Right lobe of liver (tissue), 6 donors: ENCODE measurements around the gene LDLRAD4. TPM values are rescaled to one million over a fixed set of nuclear protein-coding genes. Genes with fewer than 3 reads are reported as not detected.
"Not testable (repeated sequence)": the region's sequence is repeated elsewhere in the genome, so short reads cannot be mapped to it uniquely, and the experiment has no call there.

Experiments used
- ATAC-seq, 4 donors: fragments of 200-7000 bp; cut with Tn5 transposase; one replicate each; pipeline ENCODE4 v1.9.1; 2020; ENCODE audit warnings: mild to moderate bottlenecking in 4 of 4, moderate library complexity in 4 of 4
- DNase-seq, 3 donors: peaks; one replicate each; pipeline ENCODE4 v3.0.0-alpha.2; 2020
- H3K27ac ChIP-seq, 3 donors: fragments of 200-600 bp; one replicate each; pipeline ENCODE4 v1.8.0; 2022
- H3K27me3 ChIP-seq, 2 donors: fragments of 200-600 bp; one replicate each; pipeline ENCODE4 v1.8.0; 2022
- H3K36me3 ChIP-seq, 4 donors: fragments of 200-600 bp; sonication (generic) in 1 of 4; one replicate each; pipeline versions ENCODE4 v1.5.1 to v1.8.0; 2017 to 2022; ENCODE audit warnings: control low read depth in 1 of 4
- H3K4me1 ChIP-seq, 4 donors: fragments of 200-600 bp; sonication (generic) in 1 of 4; one replicate each; pipeline versions ENCODE4 v1.5.1 to v1.8.0; 2017 to 2022; ENCODE audit warnings: control low read depth in 1 of 4
- H3K4me3 ChIP-seq, 3 donors: fragments of 200-600 bp; one replicate each; pipeline ENCODE4 v1.8.0; 2022
- H3K9me3 ChIP-seq, 4 donors: fragments of 200-600 bp; sonication (generic) in 1 of 4; one replicate each; pipeline versions ENCODE4 v1.5.1 to v1.8.0; 2017 to 2022; ENCODE audit warnings: control low read depth in 1 of 4
- CTCF ChIP-seq, 4 donors: fragments of 200-600 bp in 3 of 4; fragments of 450-650 bp in 1 of 4; IDR thresholded peaks; one replicate each; pipeline versions ENCODE4 v1.5.1 to v1.8.0; 2016 to 2022; ENCODE audit warnings: antibody characterized with exemption in 4 of 4, mild to moderate bottlenecking in 2 of 4
- POLR2A ChIP-seq: fragments of 450-650 bp; IDR thresholded peaks from one replicate; pipeline ENCODE4 v1.6.1; 2017; ENCODE audit warnings: antibody characterized with exemption, mild to moderate bottlenecking
- WGBS: methylation state at CpG from one replicate; pipeline ENCODE4 v1.1.6; 2018; ENCODE audit warnings: low coverage, low lambda C conversion rate; ENCODE audit not compliant: insufficient coverage; ENCODE audit errors: missing lambda C conversion rate; 5-methylcytosine and 5-hydroxymethylcytosine counted together
- intact Hi-C, 2 donors: fragments of 100-400 bp; cut with DNase I; formaldehyde crosslinking; loops; one replicate each; pipeline versions ENCODE4 v1.11.2 to v1.14.1; 2022
- total RNA-seq, 6 experiments: library from RNA; depleted of rRNA in 2 of 6; stranded (reverse); fragments of >200 nt in 2 of 6; fragmentation: NEBNext Ultra II Directional in 3 of 6; extraction: Animal tissue kit (Norgen Biotek cat#: 25700) in 3 of 6; gene quantifications; one replicate each; pipeline versions ENCODE4 v1.1.0 to v1.2.4, GENCODE V29; 2016 to 2023
- donor health status: DM: no; HTN: yes; CAD: no.
- donor health status: DM: no; HTN: no; CAD: no.
- donor health status: DM: no; HTN: no; CAD: no.
- donor health status: DM: no; HTN: yes; CAD: no.
- donor health status: DM: no; HTN: yes; CAD: no.

LDLRAD4 gene
- total RNA-seq, 6 experiments from 2014 or later: 10.6 to 66.4 (median 18.7) TPM

GRCh38 chr18:13338318-13338717 is 119.8 kb downstream of the LDLRAD4 start:
- ATAC-seq: peak; percentile 94 to 98 (median 96)
- H3K4me3 ChIP-seq: peak overlapping the region in 2 of 3 donors; percentile 47 to 48
- peaks cover 0 to 14% (median 3%) of the 10 kb centered on the region in 4 donors for H3K4me1 ChIP-seq
- H3K9me3 ChIP-seq: no peaks in the 10 kb centered on the region
- H3K27ac ChIP-seq: peak overlapping the region; percentile 31 to 83 (median 75)
- intact Hi-C loops: no loop called here
- peak in 1 of 3 donors; percentile 66 for DNase-seq
- TF ChIP-seq CTCF (IDR thresholded peaks at IDR 0.05) (no peak), POLR2A (peak; percentile 19)
- 14% methylated on average over 2 of the region's 2 CpGs for WGBS
- H3K36me3 ChIP-seq: no peaks in the 10 kb centered on the region
- no peaks in the 10 kb centered on the region for H3K27me3 ChIP-seq

GRCh38 chr18:13339653-13340052 is 121.1 kb downstream of the LDLRAD4 start:
- intact Hi-C loops: no loop called here
- WGBS: 14% methylated on average over 1 of the region's 1 CpG
- Histone ChIP-seq H3K4me3 (peak overlapping the region in 2 of 3 donors; percentile 47 to 48), H3K9me3 (no peaks in the 10 kb centered on the region), H3K36me3 (no peaks in the 10 kb centered on the region), H3K27ac (peak overlapping the region in 2 of 3 donors; percentile 75 to 83), H3K4me1 (peaks cover 0 to 14% (median 3%) of the 10 kb centered on the region in 4 donors), H3K27me3 (no peaks in the 10 kb centered on the region)
- ATAC-seq (no peak), DNase-seq (no peak)
- no peak for TF ChIP-seq POLR2A
- no peak for TF ChIP-seq CTCF (IDR thresholded peaks at IDR 0.05)

- H3K4me3 ChIP-seq, intact Hi-C loops, H3K27me3 ChIP-seq, ATAC-seq, H3K9me3 ChIP-seq, H3K27ac ChIP-seq, H3K36me3 ChIP-seq, DNase-seq, H3K4me1 ChIP-seq: not testable (repeated sequence)
Measured at GRCh38 chr18:13346449-13346848, 127.9 kb downstream of the LDLRAD4 start.

- Histone ChIP-seq H3K9me3 (no peaks in the 10 kb centered on the region), H3K4me1 (peaks cover 0 to 13% (median 2%) of the 10 kb centered on the region in 4 donors), H3K36me3 (no peaks in the 10 kb centered on the region), H3K27ac (peak overlapping the region in 1 of 3 donors; percentile 35), H3K4me3 (no peak overlapping the region), H3K27me3 (no peaks in the 10 kb centered on the region)
- no peak for TF ChIP-seq CTCF (IDR thresholded peaks at IDR 0.05)
- no peak for TF ChIP-seq POLR2A
- intact Hi-C loops: no loop called here
- 43% methylated on average over 1 of the region's 1 CpG for WGBS
- ATAC-seq: peak; percentile 64 to 83 (median 70)
- DNase-seq: no peak
Measured at GRCh38 chr18:13353084-13353823, 134.7 kb downstream of the LDLRAD4 start.

GRCh38 chr18:13354402-13354801 is 135.8 kb downstream of the LDLRAD4 start:
- DNase-seq (no peak), ATAC-seq (no peak)
- Histone ChIP-seq H3K9me3 (no peaks in the 10 kb centered on the region), H3K4me3 (no peak overlapping the region), H3K27me3 (no peaks in the 10 kb centered on the region), H3K36me3 (no peaks in the 10 kb centered on the region), H3K27ac (no peak overlapping the region), H3K4me1 (peaks cover 0 to 13% (median 2%) of the 10 kb centered on the region in 4 donors)
- TF ChIP-seq CTCF (IDR thresholded peaks at IDR 0.05): no peak
- WGBS: 100% methylated on average over 1 of the region's 1 CpG
- intact Hi-C loops: no loop called here
